HG03060 (cell line): ENCODE results near the gene SPSB3.

Experiments
- ATAC-seq: cut with Tn5 transposase; IDR thresholded peaks from one replicate; pipeline ENCODE4 v1.9.1; 2021; ENCODE audit warnings: low read depth, moderate number of reproducible peaks; ENCODE audit not compliant: unreplicated experiment

SPSB3 gene

DNA sequence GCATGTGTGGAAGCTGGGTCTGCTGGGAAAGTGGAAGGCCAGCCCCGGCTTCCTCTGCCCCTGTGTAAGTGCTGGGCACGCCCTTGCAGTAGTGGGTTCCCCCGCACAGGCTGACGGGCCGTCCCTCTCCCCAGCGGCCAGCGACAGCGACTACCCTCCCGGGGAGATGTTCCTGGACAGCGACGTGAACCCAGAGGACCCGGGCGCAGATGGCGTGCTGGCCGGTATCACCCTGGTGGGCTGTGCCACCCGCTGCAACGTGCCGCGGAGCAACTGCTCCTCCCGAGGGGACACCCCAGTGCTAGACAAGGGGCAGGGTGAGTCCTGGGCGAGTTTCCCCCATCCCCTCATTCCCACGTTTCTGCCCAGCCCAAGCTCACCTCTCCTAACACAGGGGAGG, 16.5 kb downstream of the SPSB3 start:
- ATAC-seq = no peak

DNA sequence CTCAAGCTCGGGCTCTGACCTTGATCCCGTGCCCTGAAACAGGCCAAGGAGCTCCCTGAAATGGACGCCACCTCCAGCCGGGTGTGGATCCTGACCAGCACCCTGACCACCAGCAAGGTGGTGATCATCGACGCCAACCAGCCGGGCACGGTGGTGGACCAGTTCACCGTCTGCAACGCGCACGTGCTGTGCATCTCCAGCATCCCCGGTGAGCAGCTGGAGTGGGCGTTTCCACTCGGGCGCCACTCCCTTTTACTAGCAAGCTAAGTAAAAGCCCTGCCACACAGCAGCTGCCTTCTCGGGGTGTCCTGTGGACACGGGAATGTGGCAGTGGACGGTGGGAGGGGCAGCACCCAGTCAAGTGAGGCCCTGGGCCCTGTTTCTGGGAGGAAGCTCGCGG, 17.4 kb downstream of the SPSB3 start:
- ATAC-seq = no peak

DNA sequence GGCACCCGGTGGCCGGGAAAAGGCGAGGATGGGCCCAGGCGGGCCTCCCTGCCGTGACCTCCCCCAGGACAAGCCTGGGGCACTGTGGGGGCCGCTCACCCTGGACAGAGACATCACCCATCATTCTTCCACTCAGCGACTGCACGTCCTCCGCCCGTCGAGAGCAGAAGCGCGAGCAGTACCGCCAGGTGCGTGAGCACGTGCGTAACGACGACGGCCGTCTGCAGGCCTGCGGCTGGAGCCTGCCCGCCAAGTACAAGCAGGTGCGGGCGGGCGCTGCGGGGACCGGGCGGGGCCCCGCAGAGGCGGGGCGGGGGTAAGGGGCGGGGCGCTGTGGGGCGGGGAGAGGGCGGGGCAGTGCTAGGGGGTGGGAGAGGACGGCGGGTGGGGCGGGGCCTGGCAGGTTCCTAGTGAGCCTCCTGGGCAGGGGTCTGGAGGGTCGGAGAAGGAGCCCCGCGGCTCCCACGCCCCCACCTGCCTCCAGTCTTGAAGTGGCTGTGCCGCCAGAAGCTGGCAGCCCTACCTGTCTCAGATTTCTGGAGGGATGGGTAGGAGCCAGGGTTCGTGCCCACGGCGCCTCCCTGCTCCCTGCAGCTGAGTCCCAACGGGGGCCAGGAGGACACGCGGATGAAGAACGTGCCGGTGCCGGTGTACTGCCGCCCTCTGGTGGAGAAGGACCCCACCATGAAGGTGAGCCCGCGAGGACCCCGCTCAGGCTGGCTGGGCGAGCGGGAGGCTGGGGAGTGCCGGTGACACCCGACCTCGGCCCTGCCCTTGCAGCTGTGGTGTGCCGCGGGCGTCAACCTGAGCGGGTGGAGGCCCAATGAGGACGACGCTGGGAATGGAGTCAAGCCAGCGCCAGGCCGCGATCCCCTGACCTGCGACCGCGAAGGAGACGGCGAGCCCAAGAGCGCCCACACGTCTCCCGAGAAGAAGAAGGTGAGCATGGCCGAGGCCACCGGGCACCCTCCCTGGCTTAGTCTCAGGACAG, 18.6 kb downstream of the SPSB3 start:
- no peak for ATAC-seq

DNA sequence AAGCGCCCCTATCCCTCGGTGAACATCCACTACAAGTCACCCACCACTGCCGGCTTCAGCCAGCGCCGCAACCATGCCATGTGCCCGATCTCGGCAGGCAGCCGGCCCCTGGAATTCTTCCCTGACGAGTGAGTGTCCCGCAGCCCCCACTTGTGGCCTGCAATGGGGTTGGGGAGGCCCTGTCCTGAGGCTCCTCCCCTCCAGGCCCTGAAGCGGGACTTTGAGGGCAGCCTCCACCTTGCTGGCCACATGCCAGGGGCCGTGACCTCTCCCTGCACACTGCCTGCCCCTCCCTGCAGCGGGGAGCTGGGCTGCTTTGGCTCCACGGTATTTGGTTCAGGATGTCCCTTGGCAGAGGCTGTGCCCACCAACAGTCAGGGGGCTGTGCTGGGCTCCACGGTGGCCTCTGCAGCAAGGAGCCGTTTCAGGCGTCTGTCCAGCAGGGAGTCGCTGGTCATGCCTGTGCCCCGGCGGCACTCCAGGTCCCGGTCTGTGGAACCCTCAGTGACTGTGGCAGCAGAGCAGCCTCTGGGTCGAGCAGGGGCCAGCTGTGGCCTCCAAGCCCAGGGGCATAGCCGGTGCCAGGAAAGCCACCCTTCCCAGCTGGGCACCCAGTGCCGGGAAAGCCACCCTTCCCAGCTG, 19.4 kb downstream of the SPSB3 start:
- no peak for ATAC-seq

DNA sequence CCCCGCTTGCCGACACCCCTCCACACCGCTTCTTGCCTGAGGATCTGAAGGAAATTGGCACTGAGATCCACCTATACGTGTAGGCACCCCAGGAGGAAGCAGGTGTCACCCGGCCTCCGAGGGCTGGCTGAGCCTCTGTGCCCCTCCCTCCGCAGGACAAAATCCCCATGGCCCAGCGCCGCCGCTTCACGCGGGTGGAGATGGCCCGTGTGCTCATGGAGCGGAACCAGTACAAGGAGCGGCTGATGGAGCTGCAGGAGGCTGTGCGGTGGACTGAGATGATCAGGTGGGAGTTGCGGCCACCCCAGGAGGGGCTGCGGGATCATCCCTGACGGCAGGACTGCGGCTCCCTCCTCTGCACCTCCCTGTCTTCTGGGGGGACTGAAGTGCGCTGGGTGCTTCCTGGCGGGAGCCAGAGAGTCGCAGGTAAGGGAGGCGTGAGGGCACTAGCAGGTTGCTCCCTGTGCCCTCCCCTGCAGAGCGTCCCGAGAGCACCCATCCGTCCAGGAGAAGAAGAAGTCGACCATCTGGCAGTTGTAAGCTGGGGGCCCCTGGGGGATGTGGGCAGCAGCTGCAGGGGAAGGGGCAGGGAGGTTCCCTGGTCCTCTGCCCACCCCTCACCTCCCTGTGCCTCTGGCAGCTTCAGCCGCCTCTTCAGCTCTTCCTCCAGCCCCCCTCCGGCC, 20.0 kb downstream of the SPSB3 start:
- ATAC-seq = no peak

DNA sequence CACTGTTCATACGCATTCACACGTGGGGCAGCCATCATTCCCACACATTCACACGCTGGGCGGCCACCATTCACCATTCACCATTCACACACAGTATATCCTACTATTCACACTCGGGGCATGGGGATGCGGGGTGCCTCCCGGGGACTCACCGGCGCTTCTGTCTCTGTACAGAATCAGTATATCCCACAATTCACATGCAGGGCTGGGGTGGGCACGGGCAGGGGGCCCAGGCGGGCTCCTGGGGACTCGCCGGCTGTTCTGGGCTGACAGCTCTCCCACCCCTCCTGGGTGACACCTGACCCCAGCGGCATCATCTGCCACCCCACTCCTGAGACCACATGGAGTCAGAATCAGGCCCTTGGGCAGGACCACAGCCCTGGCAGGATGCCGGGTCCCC, 20.6 kb downstream of the SPSB3 start:
- no peak for ATAC-seq

DNA sequence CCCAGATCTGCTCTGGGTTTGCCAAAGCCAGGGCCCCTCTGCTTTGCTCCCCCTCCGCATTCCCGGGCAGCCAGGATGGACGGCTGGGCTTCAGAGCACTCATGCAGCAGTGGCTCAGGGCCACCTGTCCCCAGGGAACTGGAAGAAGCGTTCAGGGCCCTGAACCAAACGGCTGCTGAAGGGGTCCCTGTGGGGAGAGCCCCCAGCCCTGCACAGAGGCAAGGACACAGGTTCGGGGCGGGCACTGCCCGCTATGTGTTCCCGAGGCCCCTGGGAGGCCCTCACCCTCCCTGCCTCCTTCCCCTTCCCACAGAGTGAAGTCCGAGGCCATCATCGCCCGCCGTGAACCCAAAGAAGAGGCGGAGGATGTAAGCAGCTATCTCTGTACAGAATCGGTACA, 21.5 kb downstream of the SPSB3 start:
- no peak for ATAC-seq

DNA sequence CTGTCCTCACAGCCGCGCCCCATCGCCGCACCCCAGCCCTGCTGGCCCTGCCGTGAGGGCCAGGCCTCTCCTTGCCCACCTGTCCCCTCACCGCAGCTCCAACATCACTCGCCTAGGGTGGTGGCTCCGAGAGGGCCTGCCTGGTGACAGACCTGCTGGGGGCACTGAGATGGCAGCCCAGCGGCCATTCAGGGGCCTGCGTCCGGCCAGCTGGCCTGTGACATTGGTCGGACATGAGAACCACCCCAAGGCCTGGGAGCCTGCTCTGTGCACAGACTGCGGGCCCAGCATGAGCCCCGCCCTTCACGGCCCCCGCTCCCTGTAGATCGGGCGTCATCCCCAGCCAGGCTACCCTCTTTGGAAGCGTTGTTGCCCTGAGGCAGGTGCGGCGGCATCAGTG, 22.9 kb downstream of the SPSB3 start:
- ATAC-seq = no peak

DNA sequence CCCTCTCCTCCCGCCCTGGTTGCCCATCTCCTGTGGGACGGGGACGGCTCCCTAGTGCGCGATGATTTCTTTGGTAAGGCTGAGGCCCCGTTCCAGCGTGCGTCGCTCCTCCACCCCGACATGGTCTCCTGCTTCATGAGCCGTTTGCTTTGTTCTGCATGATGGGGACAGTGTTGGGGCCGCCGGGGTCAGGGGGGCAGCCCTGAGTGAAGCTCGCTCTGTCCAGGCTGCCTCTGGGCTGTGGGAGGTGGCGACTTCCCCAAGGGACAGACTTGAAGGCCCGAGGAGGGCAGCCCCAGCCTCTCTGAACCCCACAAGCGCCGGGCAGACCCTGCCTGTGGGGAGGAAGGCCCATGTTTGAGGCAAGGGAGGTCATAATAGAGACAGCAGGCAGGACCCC, 23.4 kb downstream of the SPSB3 start:
- no peak for ATAC-seq

DNA sequence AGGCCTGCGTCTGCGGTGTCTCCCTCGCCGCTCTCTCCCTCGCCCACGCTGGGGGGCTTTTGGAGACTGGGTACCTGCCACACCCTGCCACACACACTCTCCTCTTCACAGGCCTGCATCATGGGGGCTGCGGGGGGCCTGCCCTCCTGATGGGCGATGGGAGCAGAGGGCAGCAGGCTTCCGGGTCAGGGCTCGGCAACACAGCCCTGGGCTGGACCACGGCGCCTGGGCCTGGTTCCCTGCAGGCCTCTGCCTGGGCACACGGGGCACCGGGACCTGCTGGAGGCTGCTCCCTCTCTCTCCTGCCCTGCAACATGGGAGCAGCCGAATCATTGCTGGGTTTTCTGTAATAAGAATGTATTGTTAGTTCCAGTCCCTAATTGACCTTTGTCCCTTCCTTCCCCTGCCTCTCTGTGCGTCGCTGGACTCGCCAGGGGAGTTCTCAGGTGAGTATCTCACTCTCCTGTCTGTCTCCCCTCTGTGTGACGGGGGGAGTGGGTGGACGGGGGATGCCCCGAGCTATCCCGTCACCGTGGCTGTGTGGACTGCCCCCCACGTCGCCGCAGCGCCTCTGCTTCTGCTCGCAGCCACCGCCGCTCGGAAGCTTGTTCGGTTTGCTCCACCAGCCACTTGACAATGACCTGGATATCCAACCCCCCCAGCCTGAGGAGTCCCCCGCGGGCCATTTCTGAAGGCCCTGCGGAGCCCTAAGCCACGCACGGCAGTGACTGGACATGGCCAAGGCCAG, 24.5 kb downstream of the SPSB3 start:
- ATAC-seq = no peak

DNA sequence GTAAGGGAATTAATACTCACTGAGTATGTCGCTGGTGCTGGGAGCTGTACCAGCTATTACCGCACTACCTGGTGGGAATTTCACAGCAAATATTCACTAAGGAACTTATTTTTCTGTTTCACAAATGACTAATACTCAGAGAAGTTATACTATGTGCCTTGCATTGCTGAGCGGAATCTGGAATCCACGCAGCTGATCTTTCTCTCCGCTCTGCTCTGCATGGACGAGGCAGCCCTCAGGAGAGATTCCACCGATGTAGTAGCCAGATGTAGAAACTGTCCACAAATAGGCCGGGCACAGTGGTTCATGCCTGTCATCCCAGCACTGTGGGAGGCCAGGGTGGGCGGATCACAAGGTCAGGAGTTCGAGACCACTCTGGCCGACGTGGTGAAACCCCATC, 28.2 kb downstream of the SPSB3 start:
- ATAC-seq = no peak

DNA sequence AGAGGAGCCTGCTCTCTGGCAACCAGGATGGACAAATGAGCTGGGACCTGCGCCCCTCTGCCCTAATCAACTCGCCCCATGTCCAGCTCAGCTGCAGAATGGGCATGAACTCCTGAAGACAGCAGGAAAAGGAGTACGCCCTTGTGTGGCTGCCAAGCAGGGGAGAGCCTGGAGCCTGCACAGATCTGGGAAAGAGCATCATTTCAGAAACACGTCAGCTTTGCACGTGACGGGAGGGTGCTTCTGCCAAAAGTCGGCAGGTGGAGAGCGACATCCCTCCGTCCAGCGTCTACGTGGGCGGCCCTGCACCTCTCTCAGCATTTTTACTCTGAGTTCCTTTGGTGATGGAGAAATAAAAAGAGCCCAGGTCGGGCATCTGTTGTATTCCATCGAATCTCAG, 29.5 kb downstream of the SPSB3 start:
- ATAC-seq = no peak

DNA sequence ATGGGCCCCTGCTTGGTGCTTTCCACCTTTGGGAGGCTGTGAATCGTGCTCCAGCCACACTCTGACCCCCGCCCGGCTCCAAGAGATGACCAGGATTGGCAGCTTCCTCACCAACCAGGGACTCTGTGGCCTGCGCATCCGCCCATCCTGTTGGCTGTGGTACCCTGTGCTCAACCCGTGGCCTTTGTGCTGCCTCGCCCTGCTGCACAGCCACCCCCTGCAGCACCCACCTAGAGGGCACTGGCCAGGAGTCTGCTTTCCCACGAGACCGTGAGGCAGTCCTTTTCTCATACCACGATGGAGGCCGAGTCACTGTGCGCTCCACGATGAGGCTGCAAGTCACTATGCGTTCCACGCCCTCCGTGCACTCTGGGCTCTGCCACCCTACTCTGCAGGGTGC, 30.4 kb downstream of the SPSB3 start:
- no peak for ATAC-seq

DNA sequence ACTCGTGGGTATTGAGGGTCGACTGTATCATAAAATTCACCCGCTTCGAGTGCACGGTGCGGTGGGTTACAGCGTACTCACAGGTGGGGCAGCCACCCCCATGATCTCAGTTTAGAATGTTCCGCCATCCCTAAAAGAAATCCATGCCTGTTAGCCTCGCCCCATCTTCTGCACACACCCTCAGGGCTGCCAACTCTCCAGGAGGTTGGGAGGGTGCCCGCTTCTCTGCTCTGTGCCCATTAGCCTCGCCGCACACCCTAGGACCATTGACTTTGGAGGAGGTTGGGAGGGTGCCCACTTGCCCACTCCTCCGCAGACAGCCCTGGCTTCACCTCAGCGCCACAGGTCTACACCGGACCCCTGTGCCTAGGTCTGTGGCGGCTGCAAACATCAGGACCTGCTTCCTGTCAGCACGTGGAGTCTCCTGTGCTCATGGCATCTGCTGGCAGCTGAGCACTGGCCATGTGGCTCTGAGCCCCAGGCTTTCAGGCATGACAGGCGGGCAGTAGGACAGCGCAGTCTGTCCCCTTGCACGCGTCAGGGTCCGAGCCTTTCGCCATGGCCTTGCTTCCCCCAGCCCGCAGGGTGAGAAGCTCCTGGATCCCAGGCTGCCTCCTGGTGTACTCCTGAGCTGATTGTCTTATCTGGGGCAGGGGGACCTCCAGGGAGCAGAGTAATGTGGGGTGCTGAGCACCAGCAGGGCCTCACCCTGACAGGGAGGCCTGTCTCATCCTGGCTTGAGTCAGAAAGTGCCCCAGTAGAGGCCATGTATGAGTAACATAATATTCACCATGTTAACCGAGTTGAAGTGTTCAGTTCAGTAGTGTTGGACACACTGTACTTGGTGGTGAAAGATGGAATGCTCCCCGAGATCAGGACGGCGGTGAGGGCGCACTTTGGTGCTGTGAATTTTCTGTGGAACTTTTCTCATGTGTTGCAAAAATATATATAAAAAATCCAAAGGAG, 32.9 kb downstream of the SPSB3 start:
- ATAC-seq = no peak

DNA sequence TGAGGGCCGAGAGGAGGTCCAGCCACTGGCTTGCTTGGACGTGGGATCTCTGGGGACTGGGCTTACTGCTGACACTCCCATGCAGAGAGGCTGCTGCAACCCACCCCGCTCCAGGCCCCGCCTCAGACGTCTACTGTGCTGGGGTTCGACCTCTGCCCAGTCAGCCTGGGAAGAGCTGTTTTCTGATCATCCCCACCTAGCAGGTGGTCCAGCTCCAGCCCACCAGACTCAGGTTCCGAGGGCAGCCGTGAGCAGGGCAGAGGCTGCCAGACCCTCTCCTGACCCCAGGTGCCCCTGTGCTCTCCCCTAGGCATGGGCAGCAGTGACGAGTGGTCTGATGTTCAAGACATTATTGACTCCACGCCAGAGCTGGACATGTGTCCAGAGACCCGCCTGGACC, 34.4 kb downstream of the SPSB3 start:
- ATAC-seq = no peak

DNA sequence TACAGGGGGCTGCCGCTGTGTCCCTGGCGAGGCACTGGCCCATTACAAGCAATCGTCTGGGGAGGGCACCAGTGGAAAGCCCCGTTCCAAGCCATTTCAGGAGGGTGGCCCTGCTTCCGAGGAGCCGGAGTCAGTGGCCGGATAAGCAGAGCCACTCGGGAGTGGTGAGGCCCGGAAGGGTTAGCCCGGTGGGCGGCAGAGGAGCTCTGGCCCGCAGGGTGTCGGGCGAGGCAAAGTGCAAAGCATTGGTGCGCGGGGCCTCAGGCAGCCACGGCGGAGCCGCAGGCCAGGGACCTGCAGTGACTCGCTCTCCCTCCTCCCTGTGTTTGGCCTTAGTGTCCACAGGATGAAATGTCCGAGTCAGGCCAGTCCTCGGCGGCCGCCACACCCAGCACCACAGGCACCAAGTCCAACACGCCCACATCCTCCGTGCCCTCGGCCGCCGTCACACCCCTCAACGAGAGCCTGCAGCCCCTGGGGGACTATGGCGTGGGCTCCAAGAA, 35.6 kb downstream of the SPSB3 start:
- no peak for ATAC-seq

DNA sequence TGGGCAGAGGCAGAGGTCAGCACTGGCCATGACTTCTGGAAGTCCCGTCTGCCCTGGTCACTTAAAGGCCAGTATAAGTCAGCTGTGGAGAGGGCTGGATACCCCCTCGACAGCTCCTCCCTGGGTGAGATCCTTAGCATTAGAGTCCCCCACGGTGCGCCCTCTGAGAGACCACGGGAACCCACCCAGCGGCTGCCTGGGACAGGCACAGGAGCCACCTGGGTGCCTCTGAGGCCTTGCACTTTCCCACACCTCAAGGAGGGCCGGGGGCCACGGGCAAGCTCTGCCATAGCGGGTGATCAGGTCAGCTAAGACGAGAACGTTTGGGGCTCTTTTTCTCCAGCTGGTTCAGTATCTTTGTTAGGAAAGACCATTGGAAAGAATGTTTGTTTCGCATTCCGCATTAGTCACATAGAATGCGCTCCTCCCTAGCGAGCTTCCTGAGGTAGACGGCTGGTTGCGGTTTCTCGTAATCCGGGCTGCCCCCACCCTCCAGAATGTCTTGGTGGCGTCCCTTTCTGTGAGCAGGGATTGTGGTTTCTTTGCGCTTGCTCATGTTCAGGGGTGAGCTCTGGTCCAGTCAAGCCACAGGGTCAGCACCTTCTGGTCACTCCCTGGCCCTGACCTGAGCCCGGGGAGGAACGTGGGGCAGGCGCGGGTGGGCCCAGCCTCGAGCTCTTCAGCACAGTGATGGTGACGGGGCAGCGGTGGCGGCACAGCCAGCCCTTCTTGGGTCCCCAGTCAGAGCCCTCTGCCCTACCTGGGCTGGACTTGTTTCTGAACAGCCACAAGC, 36.3 kb downstream of the SPSB3 start:
- no peak for ATAC-seq

DNA sequence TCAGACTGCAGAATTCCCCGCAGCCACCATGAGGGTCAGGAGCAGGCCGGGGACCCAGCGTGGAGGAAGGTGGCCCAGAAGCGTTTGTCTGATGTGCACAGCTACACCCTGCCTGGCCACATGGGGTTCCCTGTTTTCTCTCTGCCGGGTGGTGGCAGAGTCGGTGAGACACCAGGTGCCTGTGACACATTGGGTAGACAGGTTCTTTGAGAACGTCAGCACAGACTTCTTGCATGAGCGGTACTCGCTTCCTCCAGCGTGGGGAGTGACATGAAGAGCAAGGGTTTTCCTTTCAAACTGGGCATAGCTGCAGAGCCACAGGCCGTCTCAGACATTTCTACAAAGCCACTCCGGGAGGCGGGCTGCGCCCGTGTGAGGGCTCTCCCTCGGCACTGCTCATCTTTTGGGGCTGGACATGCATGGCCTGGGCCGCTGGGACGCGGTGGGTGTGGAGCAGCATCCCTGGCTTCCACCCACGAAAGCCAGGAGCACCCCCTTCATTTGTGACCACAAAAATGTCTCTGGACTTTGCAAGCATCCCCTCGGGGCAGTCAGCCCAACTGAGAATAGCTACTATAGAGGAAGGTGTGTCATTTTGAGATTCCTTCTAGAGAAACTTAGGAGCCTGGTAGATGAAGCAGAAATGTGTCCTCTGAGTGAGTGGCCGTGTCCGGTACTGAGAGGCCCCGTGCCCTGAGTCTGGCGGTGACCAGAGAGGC, 37.0 kb downstream of the SPSB3 start:
- no peak for ATAC-seq
